ENCODE measurements around the gene RNF183. TPM values are rescaled to one million over a fixed set of nuclear protein-coding genes. Genes with fewer than 3 reads are reported as not detected.

RNF183 gene
- total and polyA plus RNA-seq, 2 of the 4 experiments (the other 2 are of a cell fraction), result not detected

DNA sequence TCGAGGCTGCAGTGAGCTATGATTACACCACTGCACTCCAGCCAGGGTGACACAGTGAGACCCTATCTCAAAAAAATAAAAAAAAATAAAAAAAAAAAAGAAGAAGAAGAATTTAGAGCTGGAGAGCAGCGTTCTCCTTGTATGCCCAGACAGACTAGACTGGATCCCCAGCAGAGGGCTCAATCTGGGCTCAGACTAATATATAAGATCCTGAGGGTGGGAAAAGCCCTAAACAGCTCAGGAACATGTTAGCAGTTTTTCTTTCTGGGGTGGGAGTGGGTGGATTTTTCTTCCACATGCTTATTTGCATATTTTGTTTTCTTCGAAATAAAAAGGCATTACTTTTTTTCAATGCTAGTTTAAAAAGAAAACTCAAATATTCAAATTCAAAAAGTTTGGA lies 45.3 kb upstream of the RNF183 start:
- no peak overlapping the region for H3K4me2 ChIP-seq (ENCODE audit: low read depth, low read length)
- H3K9ac ChIP-seq (ENCODE audit: low read depth, low read length), result no peak overlapping the region
- in situ Hi-C loops (cut with MboI; ENCODE audit: low sequenced_read_pairs), result no loop called here
- no peak overlapping the region for H2BK5ac ChIP-seq (ENCODE audit: low read depth, low read length, poor library complexity, severe bottlenecking)
- no peak for TF ChIP-seq MXI1 (IDR thresholded peaks at IDR 0.05; ENCODE audit: borderline replicate concordance, low read depth, low read length)
- TF ChIP-seq MAZ (IDR thresholded peaks at IDR 0.05; ENCODE audit: borderline replicate concordance, low read depth, low read length), result no peak
- TF ChIP-seq POLR2A (IDR thresholded peaks at IDR 0.05; ENCODE audit: low read depth, low read length), result no peak
- TF ChIP-seq RFX5 (IDR thresholded peaks at IDR 0.05; ENCODE audit: low read depth, low read length), result no peak
- TF ChIP-seq, protein P1, sequence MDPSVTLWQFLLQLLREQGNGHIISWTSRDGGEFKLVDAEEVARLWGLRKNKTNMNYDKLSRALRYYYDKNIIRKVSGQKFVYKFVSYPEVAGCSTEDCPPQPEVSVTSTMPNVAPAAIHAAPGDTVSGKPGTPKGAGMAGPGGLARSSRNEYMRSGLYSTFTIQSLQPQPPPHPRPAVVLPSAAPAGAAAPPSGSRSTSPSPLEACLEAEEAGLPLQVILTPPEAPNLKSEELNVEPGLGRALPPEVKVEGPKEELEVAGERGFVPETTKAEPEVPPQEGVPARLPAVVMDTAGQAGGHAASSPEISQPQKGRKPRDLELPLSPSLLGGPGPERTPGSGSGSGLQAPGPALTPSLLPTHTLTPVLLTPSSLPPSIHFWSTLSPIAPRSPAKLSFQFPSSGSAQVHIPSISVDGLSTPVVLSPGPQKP (IDR thresholded peaks at IDR 0.05; ENCODE audit: borderline replicate concordance, low read depth, low read length), result no peak
- TF ChIP-seq, protein P2, sequence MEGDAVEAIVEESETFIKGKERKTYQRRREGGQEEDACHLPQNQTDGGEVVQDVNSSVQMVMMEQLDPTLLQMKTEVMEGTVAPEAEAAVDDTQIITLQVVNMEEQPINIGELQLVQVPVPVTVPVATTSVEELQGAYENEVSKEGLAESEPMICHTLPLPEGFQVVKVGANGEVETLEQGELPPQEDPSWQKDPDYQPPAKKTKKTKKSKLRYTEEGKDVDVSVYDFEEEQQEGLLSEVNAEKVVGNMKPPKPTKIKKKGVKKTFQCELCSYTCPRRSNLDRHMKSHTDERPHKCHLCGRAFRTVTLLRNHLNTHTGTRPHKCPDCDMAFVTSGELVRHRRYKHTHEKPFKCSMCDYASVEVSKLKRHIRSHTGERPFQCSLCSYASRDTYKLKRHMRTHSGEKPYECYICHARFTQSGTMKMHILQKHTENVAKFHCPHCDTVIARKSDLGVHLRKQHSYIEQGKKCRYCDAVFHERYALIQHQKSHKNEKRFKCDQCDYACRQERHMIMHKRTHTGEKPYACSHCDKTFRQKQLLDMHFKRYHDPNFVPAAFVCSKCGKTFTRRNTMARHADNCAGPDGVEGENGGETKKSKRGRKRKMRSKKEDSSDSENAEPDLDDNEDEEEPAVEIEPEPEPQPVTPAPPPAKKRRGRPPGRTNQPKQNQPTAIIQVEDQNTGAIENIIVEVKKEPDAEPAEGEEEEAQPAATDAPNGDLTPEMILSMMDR (conservative IDR thresholded peaks at IDR 0.05; ENCODE audit: low read depth, low read length), result no peak
- TF ChIP-seq, protein P3, sequence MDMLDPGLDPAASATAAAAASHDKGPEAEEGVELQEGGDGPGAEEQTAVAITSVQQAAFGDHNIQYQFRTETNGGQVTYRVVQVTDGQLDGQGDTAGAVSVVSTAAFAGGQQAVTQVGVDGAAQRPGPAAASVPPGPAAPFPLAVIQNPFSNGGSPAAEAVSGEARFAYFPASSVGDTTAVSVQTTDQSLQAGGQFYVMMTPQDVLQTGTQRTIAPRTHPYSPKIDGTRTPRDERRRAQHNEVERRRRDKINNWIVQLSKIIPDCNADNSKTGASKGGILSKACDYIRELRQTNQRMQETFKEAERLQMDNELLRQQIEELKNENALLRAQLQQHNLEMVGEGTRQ (IDR thresholded peaks at IDR 0.05; ENCODE audit: low read depth, low read length), result no peak
- no peak for TF ChIP-seq CHD1 (IDR thresholded peaks at IDR 0.05; ENCODE audit: low read depth, low read length)
- no peak for TF ChIP-seq FOS (IDR thresholded peaks at IDR 0.05; ENCODE audit: low read depth, low read length)
- TF ChIP-seq CEBPB (IDR thresholded peaks at IDR 0.05; ENCODE audit: low read depth, low read length), result no peak
- no peaks in the 10 kb centered on the region for H3K79me1 ChIP-seq (ENCODE audit: low read depth in 1 of 2, low read length in 2 of 2)
- no peaks in the 10 kb centered on the region for H3K36me3 ChIP-seq (ENCODE audit: control insufficient read depth, insufficient read depth, low read length)
- H3K27ac ChIP-seq (ENCODE audit: insufficient read depth, low read length), result no peak overlapping the region
- 33% methylated on average over 1 of the region's 3 CpGs; no CpG with 5 or more reads in 1 of the 2 experiments for WGBS, 2 experiments (ENCODE audit: extremely low coverage in 2 of 2, insufficient read length in 1 of 2)
- dilution Hi-C loops (cut with HindIII; ENCODE audit: low sequenced_read_pairs, unreplicated experiment), result no loop called here
- no peak overlapping the region for H2AFZ ChIP-seq (replicated peaks; ENCODE audit: low read length, poor library complexity)
- DNase-seq, result no peak
- H3K23ac ChIP-seq (ENCODE audit: low read depth, low read length), result no peak overlapping the region
- H4K5ac ChIP-seq (ENCODE audit: low read depth, low read length), result no peak overlapping the region
- H2AK9ac ChIP-seq (replicated peaks; ENCODE audit: low read depth, low read length, poor library complexity), result no peak overlapping the region
- no peak overlapping the region for H3K4me3 ChIP-seq (ENCODE audit: insufficient read depth, low read depth, low read length)
- H2BK15ac ChIP-seq (ENCODE audit: low read depth, low read length), result no peak overlapping the region
- H4K20me1 ChIP-seq (ENCODE audit: insufficient read depth, low read length), result no peaks in the 10 kb centered on the region
- no peak overlapping the region for H3K4ac ChIP-seq (ENCODE audit: low read depth, low read length)
- intact Hi-C loops (cut with micrococcal nuclease), result no loop called here
- no peak overlapping the region for H3K18ac ChIP-seq (ENCODE audit: low read depth, low read length)
- H3K56ac ChIP-seq (ENCODE audit: extremely low read depth, insufficient read depth, low read length), result no peak overlapping the region
- H3K9me3 ChIP-seq (ENCODE audit: control insufficient read depth, insufficient read depth, low read length), result no peaks in the 10 kb centered on the region
- ChIA-PET CTCF (no interaction called here), POLR2A (ENCODE audit: unreplicated experiment) (no interaction called here)
- no peak overlapping the region for H3K14ac ChIP-seq (replicated peaks; ENCODE audit: low read depth, low read length)
- no peak for ATAC-seq (ENCODE audit: low read depth)
- H3K9me1 ChIP-seq (ENCODE audit: insufficient read depth, low read length), result no peaks in the 10 kb centered on the region
- H3K27me3 ChIP-seq (ENCODE audit: control insufficient read depth, insufficient read depth, low read length), result peaks cover 58% of the 10 kb centered on the region
- H2BK20ac ChIP-seq (ENCODE audit: low read depth, low read length), result no peak overlapping the region
- no peak overlapping the region for H2BK120ac ChIP-seq (ENCODE audit: low read depth, low read length)
- H3K4me1 ChIP-seq (ENCODE audit: control insufficient read depth, insufficient read depth, low read length), result no peaks in the 10 kb centered on the region
- no peak overlapping the region for H2AK5ac ChIP-seq (ENCODE audit: low read depth, low read length)
- no peak overlapping the region for H4K91ac ChIP-seq (ENCODE audit: insufficient read depth, low read depth, low read length)
- BruUV-seq (replicated peaks), result no TSS peak
- no peak overlapping the region for H4K8ac ChIP-seq (ENCODE audit: low read depth in 2 of 2, low read length in 2 of 2)
